T-helper 1 cell treated with Interleukin-12 subunit alpha and Interleukin-12 subunit beta and Interleukin-4 antibody, amounts not matched to agents 30 ng/mL and 1 ng/mL, for 36 hours (primary cell): Measurements from ENCODE around the gene CLEC2L. TPM values are rescaled to one million over a fixed set of nuclear protein-coding genes. Genes with fewer than 3 reads are reported as not detected.

Source experiments
- intact Hi-C: fragments of 100-400 bp; cut with micrococcal nuclease; formaldehyde crosslinking; loops from one replicate; pipeline ENCODE4 v1.15.1; 2024
- total RNA-seq: library from RNA; stranded (reverse); gene quantifications from 2 replicates; pipeline ENCODE4 v1.2.3, GENCODE V29; 2022

CLEC2L gene
- total RNA-seq, 1 donor from 2014 or later, result not detected

DNA sequence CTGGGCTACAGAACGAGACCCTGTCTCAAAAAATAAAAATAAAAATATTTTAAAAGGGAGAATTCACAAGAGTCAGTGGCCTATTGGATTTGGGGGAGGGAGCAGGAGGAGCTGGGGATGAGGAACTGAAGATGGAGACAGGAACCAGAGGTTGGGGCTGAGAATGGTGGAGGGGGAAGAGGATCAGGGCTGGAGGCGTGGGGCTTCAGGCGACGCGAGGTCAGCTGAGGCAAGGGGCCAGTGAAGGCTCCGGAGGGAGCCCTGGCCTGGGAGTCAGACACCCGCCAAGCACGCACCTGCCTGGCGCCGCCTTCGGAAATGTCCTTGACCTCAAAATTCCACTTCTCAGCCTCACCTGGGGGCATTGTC lies 671 bp upstream of the CLEC2L start:
- intact Hi-C loops, result no loop called here

- intact Hi-C loops, result no loop called here
These were observed 707 bp downstream of the CLEC2L start for GRCh38 chr7:139523968-139524815.

DNA sequence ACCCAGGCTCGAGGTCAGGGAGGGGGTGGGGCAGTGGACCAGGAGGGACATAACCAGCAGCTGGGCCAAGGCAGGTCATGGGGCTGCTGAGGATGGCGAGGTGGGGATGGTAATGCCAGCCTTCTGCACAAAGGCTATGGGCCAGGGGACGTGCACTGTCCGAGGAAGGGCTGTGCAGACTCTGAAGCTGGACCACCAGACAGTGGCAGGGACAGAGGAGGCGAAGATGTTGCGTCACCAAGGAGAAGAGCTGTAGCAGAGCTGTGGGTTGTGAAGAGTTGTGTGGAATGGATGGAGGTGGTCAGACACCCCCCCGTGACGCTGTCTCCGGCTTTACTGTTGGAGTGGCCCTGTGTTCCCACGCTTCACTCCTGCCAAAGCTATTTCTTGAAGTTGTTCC lies 1.8 kb downstream of the CLEC2L start:
- intact Hi-C loops, result no loop called here

- intact Hi-C loops, result no loop called here
These were observed 2.3 kb downstream of the CLEC2L start for GRCh38 chr7:139525750-139526149.

DNA sequence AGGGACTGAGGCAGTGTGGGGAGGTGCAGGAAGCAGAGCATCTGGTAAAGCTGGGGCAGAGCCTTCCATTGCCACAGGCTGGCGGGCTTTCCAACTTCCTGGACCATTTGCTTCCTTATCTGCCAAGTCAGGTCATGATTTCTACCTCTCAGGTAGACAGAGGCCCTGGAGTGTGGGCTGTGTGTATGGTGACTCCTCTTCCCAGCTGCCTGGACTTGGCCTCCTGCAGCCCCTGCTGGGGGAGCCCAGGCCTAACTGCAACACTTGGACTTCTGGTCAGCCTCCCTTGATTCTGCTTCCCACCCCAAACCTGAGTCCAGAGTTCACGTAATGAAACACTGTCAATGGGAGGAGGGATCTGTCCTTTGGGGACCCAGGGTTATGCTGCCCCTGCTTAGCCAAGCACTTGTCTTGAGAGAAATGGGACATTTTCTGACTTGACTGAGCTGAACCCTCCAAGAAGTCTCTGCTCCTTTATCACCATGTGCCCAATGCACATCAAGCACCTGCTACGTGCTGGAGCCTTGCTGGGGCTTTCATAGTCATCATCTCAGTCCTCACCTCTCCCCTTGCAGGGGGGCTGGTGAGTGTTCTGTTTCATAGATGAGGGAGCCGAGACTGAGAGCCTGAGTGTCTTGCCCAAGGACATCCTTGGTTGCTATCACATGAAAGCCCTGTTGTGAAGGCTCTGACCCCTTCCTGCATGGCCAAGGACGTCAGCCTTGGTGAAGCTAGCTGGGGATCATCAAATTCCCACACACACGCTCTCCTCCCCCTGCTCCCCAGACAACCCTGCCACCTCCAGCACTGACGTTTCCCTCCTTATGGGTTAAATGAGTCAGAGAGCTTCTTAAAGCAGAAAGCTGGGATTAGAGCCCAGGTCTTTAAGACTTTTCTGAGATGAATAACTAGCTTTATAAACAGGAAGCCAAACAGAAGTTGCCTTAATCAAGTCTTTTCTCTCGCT lies 3.4 kb downstream of the CLEC2L start:
- intact Hi-C loops, result no loop called here

- intact Hi-C loops, result no loop called here
These were observed 7.6 kb downstream of the CLEC2L start for GRCh38 chr7:139531094-139531493.

DNA sequence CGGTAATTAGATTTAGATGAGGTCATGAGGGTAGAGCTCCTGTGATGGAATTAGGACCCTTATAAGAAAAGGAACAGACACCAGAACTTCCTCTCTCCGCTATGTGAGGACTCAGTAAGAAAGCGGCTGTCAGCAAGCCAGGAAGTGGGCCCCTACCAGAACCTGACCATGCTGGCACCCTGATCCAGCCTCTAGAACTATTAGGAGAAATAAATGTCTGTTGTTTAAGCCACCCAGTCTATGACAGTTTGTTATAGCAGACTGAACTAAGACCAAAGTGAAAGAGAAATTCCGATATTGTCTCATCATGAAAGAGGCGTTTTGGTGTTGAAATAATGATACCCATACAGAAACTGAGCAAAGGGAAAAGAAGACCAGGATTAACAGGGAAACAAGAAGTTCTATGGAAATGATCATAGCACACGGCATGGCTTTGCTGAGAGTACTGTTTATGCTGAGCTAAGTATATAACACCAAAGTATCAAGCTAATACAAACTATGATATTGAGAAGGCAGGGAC lies 9.2 kb downstream of the CLEC2L start:
- intact Hi-C loops, result no loop called here

DNA sequence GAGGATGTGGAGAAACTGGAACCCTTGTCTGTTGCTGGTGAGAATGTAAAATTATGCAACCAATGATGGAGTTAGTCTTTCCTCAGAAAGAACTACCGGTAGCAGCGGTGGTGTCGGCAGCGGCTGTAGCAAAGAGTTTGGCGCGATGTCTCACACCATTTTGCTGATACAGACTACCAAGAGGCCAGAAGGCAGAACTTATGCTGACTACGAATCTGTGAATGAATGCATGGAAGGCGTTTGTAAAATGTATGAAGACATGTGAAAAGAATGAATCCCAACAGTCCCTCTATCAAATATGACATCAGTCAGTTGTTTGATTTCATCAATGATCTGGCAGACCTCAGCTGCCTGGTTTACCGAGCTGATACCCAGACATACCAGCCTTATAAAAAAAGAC lies 10.6 kb downstream of the CLEC2L start:
- intact Hi-C loops, result no loop called here

- intact Hi-C loops, result no loop called here
These were observed 11.6 kb downstream of the CLEC2L start for GRCh38 chr7:139534966-139535651.

DNA sequence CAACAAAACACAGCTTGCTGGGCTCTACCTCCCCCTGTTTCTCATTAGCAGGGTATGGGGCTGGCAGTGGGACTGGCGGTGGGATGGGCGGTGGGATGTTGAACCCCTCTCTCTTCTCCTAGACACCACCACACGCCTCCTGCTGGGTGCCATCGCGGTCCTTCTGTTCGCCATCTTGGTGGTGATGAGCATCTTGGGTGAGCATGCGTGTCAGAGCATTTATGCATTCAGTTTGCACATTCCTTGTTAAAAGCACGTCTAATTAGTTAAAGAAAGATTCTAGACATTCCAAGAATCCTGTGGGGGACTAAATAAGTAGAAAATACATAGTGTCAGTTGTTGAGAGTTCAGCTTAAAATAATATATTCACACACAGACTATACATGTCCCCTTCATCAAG lies 12.7 kb downstream of the CLEC2L start:
- intact Hi-C loops, result no loop called here

DNA sequence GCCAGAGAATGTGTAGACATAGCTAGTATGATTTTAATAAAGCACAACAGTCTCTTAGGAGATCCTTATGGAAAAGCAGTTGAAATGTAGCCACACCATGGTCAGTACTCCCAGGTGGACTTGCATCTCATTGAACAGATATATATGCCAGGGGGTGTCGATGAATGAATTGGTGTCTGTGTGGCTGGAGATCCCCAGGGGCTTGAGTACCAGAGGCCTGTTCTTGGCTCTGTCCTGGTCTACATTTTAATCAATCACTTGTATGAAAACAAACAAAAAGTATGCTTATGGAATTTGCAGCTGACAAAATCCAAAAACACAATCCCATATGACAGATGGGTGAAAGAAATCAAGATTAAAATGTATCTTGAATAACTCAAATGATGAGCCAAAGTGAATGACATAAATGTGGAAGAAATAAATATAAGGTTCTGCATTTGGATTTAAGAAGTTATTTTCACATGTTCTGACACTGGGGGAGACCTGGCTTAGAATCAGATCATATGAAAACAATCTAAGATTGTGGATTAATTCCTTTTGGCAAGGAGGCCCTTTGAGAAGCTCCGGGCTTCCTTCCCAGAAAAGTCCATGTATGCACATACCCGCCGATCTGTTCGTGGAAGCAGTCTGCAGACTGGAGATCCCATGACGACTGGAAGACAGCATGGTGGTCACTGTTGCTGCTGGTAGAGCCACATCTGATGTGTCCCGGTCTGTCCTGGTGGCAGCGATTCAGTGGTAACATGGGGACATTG lies 15.6 kb downstream of the CLEC2L start:
- intact Hi-C loops, result no loop called here

DNA sequence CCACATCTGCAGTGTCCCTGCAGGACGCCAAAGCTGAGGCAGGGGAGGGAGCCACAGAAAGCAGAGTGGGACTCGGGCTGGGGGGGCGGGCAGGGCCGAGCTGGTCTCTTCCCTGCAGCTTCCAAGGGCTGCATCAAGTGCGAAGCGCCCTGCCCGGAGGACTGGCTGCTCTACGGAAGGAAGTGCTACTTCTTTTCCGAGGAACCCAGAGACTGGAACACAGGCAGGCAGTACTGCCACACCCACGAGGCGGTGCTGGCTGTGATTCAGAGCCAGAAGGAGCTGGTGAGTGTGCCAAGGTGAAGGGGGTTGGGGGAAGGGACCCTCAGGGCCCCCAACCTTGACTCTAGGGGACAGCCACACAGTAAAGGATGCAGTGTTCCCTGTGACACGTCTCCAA lies 16.7 kb downstream of the CLEC2L start:
- intact Hi-C loops, result no loop called here

GRCh38 chr7:139541600-139542307 lies 18.3 kb downstream of the CLEC2L start:
- intact Hi-C loops, result no loop called here

GRCh38 chr7:139542308-139543151 lies 19.0 kb downstream of the CLEC2L start:
- intact Hi-C loops, result no loop called here

DNA sequence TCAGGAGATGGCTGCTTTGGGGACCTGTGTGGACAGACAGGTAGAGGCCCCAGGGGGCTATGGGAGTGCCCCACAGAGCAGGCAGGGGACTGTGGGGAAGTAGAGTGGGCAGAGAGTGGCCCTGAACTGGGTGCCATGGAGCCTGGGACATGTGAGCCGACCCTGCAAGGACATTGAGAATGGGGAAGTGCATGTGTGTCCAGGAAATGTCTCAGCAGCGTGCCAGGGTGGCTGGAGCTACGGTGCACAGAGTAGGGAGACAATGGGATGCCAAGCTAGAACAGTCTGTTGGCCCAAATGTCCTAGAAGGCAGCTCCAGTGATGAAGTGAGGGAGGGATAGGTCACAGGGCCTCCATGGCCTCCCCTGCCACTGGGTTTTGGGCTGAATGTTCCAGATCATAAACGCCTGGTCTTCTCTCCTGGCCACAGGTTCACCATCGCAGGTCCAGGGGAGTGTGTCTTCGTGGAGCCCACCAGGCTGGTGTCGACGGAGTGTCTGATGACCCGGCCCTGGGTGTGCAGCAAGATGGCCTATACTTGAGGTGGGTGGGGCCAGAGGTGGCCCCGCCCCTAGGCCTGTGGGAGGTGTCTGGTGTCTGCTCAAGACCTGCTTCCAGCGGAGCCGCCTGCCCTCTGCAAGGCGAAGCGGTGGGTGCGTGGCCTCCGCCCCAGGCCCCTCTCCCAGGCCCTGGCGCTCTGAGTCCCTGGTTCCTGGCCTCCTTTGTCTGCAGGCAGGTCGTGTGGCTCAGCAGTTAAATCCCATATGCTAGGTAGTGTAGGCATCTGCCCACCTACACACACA lies 20.5 kb downstream of the CLEC2L start:
- intact Hi-C loops, result no loop called here

GRCh38 chr7:139544645-139545044 lies 21.2 kb downstream of the CLEC2L start:
- intact Hi-C loops, result no loop called here

DNA sequence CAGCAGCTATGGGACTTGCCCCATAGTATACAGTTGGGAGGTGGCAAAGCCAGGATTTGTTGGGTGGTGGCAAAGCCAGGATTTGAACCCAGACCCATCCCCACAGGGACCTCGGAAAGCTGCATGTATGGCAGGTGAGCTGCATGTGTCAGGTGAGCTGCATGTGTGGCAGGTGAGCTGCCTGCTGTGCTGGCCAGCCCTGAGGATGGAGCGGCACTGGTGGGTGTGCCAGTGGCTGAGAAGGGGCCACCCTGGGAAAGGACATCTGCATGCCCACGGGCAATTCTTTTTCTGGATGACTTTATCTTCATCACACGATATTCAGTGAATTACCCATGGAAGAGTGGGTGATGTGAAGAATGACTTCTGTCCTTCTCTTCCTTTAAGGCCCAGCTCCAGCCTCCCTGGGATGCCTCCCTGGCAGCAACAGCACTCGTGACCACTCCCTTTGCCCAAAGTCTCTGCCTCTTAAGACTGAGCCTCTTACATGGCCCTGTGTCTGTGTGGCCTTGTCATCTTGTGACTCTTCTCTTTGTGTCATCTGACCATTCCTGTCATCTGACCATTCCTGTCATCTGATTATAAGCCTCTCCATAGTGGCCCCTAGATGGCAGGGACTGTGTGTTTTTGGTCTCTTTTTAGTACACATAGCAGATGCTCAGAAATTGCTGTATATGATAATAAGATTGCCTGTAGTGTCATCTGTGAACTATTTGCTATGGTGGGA lies 25.0 kb downstream of the CLEC2L start:
- intact Hi-C loops, result no loop called here
